ENCODE results near the gene ITGB4.

ITGB4 gene

GRCh38 chr17:75704963-75705875 is 16.0 kb upstream of the ITGB4 start:
- Mint-ChIP-seq H3K36me3 (ENCODE audit: insufficient read depth) (peaks cover 78% of the 10 kb centered on the region), H3K4me3 (no peak overlapping the region), H3K27me3 (no peaks in the 10 kb centered on the region), H3K27ac (peak overlapping the region in 1 of 2 donors; percentile 85), H3K4me1 (ENCODE audit: low read depth in 2 of 2) (peaks cover 0 to 2% of the 10 kb centered on the region in 2 donors), H3K9me3 (no peaks in the 10 kb centered on the region)
- DNase-seq (no peak), ATAC-seq (replicated peaks) (no peak)

DNA sequence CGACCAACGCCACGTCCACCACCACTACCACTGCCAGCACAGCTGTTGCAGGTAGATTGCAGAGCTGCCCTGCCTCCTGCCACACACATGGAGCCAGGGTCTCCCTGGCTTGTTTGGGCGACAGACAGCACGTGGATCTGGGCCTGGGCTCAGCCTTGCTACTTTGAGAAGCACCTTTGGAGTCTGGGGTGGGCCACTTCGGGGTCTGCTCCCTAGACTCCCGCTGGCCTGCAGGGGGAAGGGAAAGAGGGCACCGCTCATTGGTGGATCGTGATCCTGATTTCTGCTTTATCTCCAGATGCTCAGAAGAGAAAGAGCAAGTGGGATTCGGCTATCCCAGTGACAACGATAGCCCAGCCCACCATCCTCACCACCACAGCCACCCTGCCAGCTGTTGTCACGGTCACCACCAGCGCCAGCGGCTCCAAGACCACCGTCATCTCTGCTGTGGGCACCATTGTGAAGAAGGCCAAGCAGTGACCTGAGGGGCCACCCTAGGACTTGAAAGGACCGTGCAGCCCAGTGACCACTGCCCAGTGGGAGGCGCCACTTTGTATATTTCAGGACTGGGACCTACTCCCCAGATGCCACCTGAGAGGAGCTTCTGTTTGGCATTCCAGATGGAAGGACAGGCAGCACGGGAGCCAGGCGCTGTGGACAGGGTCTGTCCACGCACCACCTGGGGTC is 15.1 kb upstream of the ITGB4 start:
- no peaks in the 10 kb centered on the region for H3K9me3 Mint-ChIP-seq
- DNase-seq: no peak
- H3K27me3 Mint-ChIP-seq: no peaks in the 10 kb centered on the region
- H3K4me3 Mint-ChIP-seq: no peak overlapping the region
- peak overlapping the region in 1 of 2 donors; percentile 85 for H3K27ac Mint-ChIP-seq
- peaks cover 0 to 2% of the 10 kb centered on the region in 2 donors for H3K4me1 Mint-ChIP-seq (ENCODE audit: low read depth in 2 of 2)
- H3K36me3 Mint-ChIP-seq (ENCODE audit: insufficient read depth): peaks cover 71% of the 10 kb centered on the region
- ATAC-seq (replicated peaks): no peak

GRCh38 chr17:75707079-75707571 is 14.1 kb upstream of the ITGB4 start:
- no peaks in the 10 kb centered on the region for H3K27me3 Mint-ChIP-seq
- peaks cover 0 to 2% of the 10 kb centered on the region in 2 donors for H3K4me1 Mint-ChIP-seq (ENCODE audit: low read depth in 2 of 2)
- no peaks in the 10 kb centered on the region for H3K9me3 Mint-ChIP-seq
- H3K36me3 Mint-ChIP-seq (ENCODE audit: insufficient read depth): peaks cover 62% of the 10 kb centered on the region
- no peak for ATAC-seq (replicated peaks)
- DNase-seq: no peak
- peak overlapping the region in 1 of 2 donors; percentile 85 for H3K27ac Mint-ChIP-seq
- no peak overlapping the region for H3K4me3 Mint-ChIP-seq

DNA sequence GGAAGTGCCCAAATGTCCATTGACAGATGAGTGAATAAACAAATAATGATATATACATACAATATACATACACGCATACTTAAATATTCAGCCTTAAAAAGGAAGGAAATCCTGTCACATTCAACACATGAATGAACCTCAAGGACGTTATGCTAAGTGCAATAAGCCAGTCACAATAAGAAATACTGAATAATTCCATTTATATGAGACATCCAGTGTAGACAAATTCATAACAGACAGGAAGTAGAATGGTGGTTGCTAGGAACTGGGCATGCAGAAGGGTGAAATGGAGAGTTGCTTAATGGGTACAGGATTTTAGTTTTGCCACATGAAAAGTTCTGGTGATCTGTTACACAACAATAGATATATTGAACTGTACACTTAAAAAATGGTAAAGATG is 8.8 kb upstream of the ITGB4 start:
- H3K27me3 Mint-ChIP-seq: peaks cover 0 to 15% of the 10 kb centered on the region in 2 donors
- H3K27ac Mint-ChIP-seq: no peak overlapping the region
- DNase-seq (no peak), ATAC-seq (replicated peaks) (no peak)
- no peak overlapping the region for H3K4me3 Mint-ChIP-seq
- H3K9me3 Mint-ChIP-seq: no peaks in the 10 kb centered on the region
- no peaks in the 10 kb centered on the region for H3K4me1 Mint-ChIP-seq (ENCODE audit: low read depth in 2 of 2)
- H3K36me3 Mint-ChIP-seq (ENCODE audit: insufficient read depth): peaks cover 20% of the 10 kb centered on the region

DNA sequence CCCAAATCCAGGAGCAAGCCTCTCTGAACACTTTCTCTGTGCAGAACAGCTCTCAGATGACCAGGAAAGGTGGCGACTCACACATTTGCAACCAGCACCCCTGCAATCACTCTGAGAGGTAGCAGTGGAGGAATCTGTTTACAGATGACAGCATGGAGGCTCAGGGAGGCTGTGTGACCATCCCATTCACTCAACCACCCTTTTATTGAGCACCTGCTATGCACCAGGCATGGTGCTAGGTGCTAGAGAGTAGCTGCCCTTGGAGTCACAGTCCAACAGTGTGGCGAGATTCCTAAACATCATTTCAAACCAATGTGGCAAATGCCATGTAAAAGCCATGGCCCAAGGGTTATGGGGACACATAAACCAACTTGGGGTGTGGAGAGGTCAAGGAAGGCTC is 1.5 kb upstream of the ITGB4 start:
- ATAC-seq (replicated peaks) (no peak), DNase-seq (no peak)
- Mint-ChIP-seq H3K4me3 (peak overlapping the region; percentile 83 to 86), H3K27ac (no peak overlapping the region), H3K27me3 (peaks cover 0 to 26% of the 10 kb centered on the region in 2 donors), H3K36me3 (ENCODE audit: insufficient read depth) (peaks cover 9% of the 10 kb centered on the region), H3K9me3 (no peaks in the 10 kb centered on the region), H3K4me1 (ENCODE audit: low read depth in 2 of 2) (peaks cover 6 to 11% of the 10 kb centered on the region in 2 donors)

DNA sequence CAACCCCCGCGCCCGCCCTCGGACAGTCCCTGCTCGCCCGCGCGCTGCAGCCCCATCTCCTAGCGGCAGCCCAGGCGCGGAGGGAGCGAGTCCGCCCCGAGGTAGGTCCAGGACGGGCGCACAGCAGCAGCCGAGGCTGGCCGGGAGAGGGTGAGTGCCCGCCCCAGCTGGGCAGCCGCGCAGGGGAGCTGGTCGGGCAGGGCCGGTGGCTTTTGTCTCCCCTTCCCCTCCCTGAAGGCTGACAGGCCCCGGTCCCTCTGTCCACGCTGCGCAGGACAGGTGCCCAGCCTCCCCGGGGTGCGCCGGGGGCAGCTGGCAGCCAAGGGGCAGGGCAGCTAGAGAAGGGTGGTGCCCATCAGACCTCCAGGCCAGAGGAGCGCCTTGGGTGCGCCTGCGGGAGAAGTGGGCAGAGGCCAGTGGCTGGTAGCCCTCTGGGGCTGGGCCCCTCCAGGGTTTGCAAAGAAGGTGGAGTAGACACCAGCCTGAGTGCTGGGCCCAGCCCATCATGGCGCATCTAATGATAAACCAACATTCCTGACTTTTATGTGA is 278 bp downstream of the ITGB4 start:
- peaks cover 0 to 19% of the 10 kb centered on the region in 2 donors for H3K27me3 Mint-ChIP-seq
- no peaks in the 10 kb centered on the region for H3K9me3 Mint-ChIP-seq
- ATAC-seq (replicated peaks): no peak

GRCh38 chr17:75722076-75722475 is 817 bp downstream of the ITGB4 start:
- peak overlapping the region; percentile 59 to 68 for H3K4me3 Mint-ChIP-seq
- DNase-seq (no peak), ATAC-seq (replicated peaks) (no peak)
- peaks cover 0 to 13% of the 10 kb centered on the region in 2 donors for H3K27me3 Mint-ChIP-seq
- H3K36me3 Mint-ChIP-seq (ENCODE audit: insufficient read depth): peaks cover 6% of the 10 kb centered on the region
- no peaks in the 10 kb centered on the region for H3K9me3 Mint-ChIP-seq
- peaks cover 6 to 11% of the 10 kb centered on the region in 2 donors for H3K4me1 Mint-ChIP-seq (ENCODE audit: low read depth in 2 of 2)
- no peak overlapping the region for H3K27ac Mint-ChIP-seq

More for the DNA sequence above, 278 bp downstream of the ITGB4 start:
- Mint-ChIP-seq H3K36me3 (ENCODE audit: insufficient read depth) (peaks cover 8% of the 10 kb centered on the region), H3K4me3 (peak overlapping the region; percentile 59 to 68), H3K4me1 (ENCODE audit: low read depth in 2 of 2) (peaks cover 6 to 11% of the 10 kb centered on the region in 2 donors), H3K27ac (no peak overlapping the region)
- DNase-seq: no peak

DNA sequence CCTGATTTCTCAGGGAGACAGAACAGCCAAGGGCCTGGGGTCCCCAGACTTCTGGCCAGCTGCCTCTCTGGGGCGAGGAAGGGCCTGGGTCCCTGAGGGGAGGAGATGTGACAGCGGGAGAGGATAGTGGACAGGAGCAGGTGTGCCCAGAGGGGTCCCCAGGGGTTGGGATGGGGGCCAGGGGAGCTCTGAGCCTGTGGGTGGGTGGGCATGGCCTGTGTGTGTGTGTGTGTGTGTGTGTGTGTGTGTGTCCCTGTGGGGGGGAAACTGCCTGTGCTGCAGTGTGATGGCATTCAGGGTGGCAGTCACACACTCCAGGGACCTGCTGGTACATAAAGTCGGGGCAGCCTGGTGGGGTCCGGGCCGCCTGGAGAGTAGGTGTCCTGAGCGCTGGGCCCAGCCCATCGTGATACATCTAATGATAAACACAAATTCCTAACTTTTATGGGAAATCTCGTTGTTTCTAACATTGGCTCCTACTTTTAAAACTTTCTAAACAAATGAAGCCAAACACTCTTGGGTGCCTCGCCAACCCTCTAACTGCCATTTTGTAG is 1.4 kb downstream of the ITGB4 start:
- no peak for ATAC-seq (replicated peaks)

DNA sequence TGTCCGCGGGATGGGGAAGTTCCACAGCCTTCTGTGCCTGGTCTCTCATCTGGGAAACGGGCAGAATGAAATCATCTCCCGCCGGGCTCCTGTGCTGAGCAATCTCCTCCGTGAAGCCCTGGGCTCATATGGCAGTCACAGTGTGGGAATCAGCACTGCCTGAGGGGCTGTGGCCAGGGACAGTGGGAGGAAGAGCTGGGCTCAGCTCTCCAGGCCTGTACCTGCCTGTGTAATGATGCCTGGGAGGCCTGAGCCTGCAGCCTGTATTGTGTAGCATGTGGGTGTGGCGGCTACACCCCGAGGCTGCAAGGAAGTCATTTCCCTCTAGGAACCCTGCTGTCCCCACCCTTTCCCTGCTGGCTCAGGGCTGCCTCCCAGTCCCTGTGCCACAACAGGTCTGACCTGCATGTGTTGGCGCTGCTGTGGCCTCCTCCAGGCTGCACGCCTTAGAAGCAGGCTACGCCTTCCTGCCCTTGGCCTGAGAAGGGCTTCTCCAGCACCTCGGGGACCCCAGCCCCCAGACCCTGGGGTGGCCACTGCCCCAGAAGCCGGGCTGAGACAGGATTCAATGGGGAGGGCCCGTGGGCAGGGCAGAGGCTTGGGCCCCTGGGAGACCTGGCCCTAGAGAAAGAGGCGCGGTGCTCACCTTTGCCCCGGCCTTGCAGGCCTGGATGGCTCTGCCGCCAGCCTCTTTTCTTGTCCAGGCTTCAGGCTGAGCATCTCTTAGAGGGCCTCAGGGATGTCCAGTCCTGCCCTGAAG is 2.1 kb downstream of the ITGB4 start:
- Mint-ChIP-seq H3K36me3 (ENCODE audit: insufficient read depth) (peaks cover 6% of the 10 kb centered on the region), H3K27ac (no peak overlapping the region), H3K4me1 (ENCODE audit: low read depth in 2 of 2) (peaks cover 6 to 11% of the 10 kb centered on the region in 2 donors), H3K9me3 (no peaks in the 10 kb centered on the region), H3K4me3 (peak overlapping the region in 1 of 2 donors; percentile 10), H3K27me3 (peaks cover 0 to 11% of the 10 kb centered on the region in 2 donors)
- DNase-seq (no peak), ATAC-seq (replicated peaks) (no peak)

More for the DNA sequence above, 1.4 kb downstream of the ITGB4 start:
- Mint-ChIP-seq H3K36me3 (ENCODE audit: insufficient read depth) (peaks cover 6% of the 10 kb centered on the region), H3K9me3 (no peaks in the 10 kb centered on the region), H3K4me3 (peak overlapping the region in 1 of 2 donors; percentile 10), H3K27ac (no peak overlapping the region), H3K4me1 (ENCODE audit: low read depth in 2 of 2) (peaks cover 6 to 11% of the 10 kb centered on the region in 2 donors), H3K27me3 (peaks cover 0 to 11% of the 10 kb centered on the region in 2 donors)
- no peak for DNase-seq

GRCh38 chr17:75724016-75725003 is 3.1 kb downstream of the ITGB4 start:
- no peaks in the 10 kb centered on the region for H3K9me3 Mint-ChIP-seq
- no peak overlapping the region for H3K27ac Mint-ChIP-seq
- no peak overlapping the region for H3K4me3 Mint-ChIP-seq
- no peak for DNase-seq
- H3K4me1 Mint-ChIP-seq (ENCODE audit: low read depth in 2 of 2): peaks cover 6 to 11% of the 10 kb centered on the region in 2 donors
- H3K36me3 Mint-ChIP-seq (ENCODE audit: insufficient read depth): peaks cover 6% of the 10 kb centered on the region
- H3K27me3 Mint-ChIP-seq: peaks cover 0 to 11% of the 10 kb centered on the region in 2 donors
- no peak for ATAC-seq (replicated peaks)

GRCh38 chr17:75725504-75725903 is 4.2 kb downstream of the ITGB4 start:
- peak overlapping the region in 1 of 2 donors; percentile 28 for H3K27ac Mint-ChIP-seq
- DNase-seq: no peak
- H3K9me3 Mint-ChIP-seq: no peaks in the 10 kb centered on the region
- no peak overlapping the region for H3K4me3 Mint-ChIP-seq
- H3K27me3 Mint-ChIP-seq: peaks cover 0 to 2% of the 10 kb centered on the region in 2 donors
- no peak for ATAC-seq (replicated peaks)
- peaks cover 2 to 6% of the 10 kb centered on the region in 2 donors for H3K4me1 Mint-ChIP-seq (ENCODE audit: low read depth in 2 of 2)
- peaks cover 3% of the 10 kb centered on the region for H3K36me3 Mint-ChIP-seq (ENCODE audit: insufficient read depth)

DNA sequence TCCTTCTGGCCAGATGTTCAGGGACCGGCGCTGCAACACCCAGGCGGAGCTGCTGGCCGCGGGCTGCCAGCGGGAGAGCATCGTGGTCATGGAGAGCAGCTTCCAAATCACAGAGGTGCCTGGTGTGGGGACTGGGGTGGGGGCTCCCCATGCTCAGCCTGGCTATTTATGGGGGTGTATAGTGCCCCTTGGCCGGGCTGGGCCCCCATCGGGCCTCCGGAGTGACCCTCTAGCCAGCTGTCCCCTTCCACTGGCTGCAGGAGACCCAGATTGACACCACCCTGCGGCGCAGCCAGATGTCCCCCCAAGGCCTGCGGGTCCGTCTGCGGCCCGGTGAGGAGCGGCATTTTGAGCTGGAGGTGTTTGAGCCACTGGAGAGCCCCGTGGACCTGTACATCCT is 6.1 kb downstream of the ITGB4 start:
- Mint-ChIP-seq H3K36me3 (ENCODE audit: insufficient read depth) (peaks cover 7% of the 10 kb centered on the region), H3K4me3 (no peak overlapping the region), H3K27ac (no peak overlapping the region), H3K27me3 (no peaks in the 10 kb centered on the region), H3K9me3 (no peaks in the 10 kb centered on the region), H3K4me1 (ENCODE audit: low read depth in 2 of 2) (no peaks in the 10 kb centered on the region)
- no peak for DNase-seq
- ATAC-seq (replicated peaks): no peak

Data from effector memory CD8-positive, alpha-beta T cell (primary cell).